A673 (cell line): ENCODE measurements around the gene THG1L. TPM values are rescaled to one million over a fixed set of nuclear protein-coding genes. Genes with fewer than 3 reads are reported as not detected.
"Not testable (repeated sequence)": the region's sequence is repeated elsewhere in the genome, so short reads cannot be mapped to it uniquely, and the experiment has no call there.

Experiments used
- BruUV-seq: library from RNA; stranded (reverse); fragments of 400-500 nt; replicated peaks from 2 replicates; lab custom pipeline; 2021; lab: Mats Ljungman, UMichigan
- CTCF ChIA-PET: fragments of 300-600 bp; sonication (Branson Sonifier 250); formaldehyde crosslinking; loops from one replicate; lab custom pipeline; 2022; ENCODE audit warnings: antibody characterized with exemption; lab: Charles Lee
- POLR2A ChIA-PET: fragments of 300-600 bp; sonication (Branson Sonifier 250); formaldehyde crosslinking; loops from one replicate; lab custom pipeline; 2022; ENCODE audit warnings: antibody characterized with exemption; ENCODE audit not compliant: low non-redundant PET; lab: Charles Lee
- DNase-seq: peaks from one replicate; pipeline ENCODE4 v3.0.0-alpha.2; 2015; ENCODE audit warnings: low spot score
- H3K27ac ChIP-seq: fragments of 200-600 bp; sonication (generic); 2 replicates; pipeline ENCODE4 v1.5.1; 2016; ENCODE audit warnings: mixed run types, low read depth, mild to moderate bottlenecking, mixed read lengths, antibody characterized with exemption, low read length; ENCODE audit not compliant: poor library complexity, severe bottlenecking
- H3K27me3 ChIP-seq: fragments of 200-600 bp; sonication (generic); replicated peaks from 2 replicates; pipeline ENCODE4 v1.6.1; 2017; ENCODE audit warnings: mixed run types, low read depth, mild to moderate bottlenecking, mixed read lengths, antibody characterized with exemption, low read length; ENCODE audit not compliant: insufficient read depth, poor library complexity
- H3K36me3 ChIP-seq: fragments of 200-600 bp; sonication (generic); 2 replicates; pipeline ENCODE4 v1.6.1; 2016; ENCODE audit warnings: mixed run types, mild to moderate bottlenecking, mixed read lengths, antibody characterized with exemption, low read length; ENCODE audit not compliant: insufficient read depth, poor library complexity, severe bottlenecking
- H3K4me1 ChIP-seq: fragments of 200-600 bp; sonication (generic); 2 replicates; pipeline ENCODE4 v1.6.1; 2017; ENCODE audit warnings: mixed run types, mild to moderate bottlenecking, mixed read lengths, antibody characterized with exemption, low read length; ENCODE audit not compliant: insufficient read depth, poor library complexity, severe bottlenecking
- H3K4me3 ChIP-seq: fragments of 200-600 bp; sonication (generic); 2 replicates; pipeline ENCODE4 v1.5.1; 2016; ENCODE audit warnings: low read depth, mixed run types, mild to moderate bottlenecking, mixed read lengths, low read length; ENCODE audit not compliant: poor library complexity, severe bottlenecking
- H3K9me3 ChIP-seq: fragments of 200-600 bp; sonication (generic); 2 replicates; pipeline ENCODE4 v1.6.1; 2016; ENCODE audit warnings: mixed run types, low read depth, mild to moderate bottlenecking, mixed read lengths, antibody characterized with exemption, low read length; ENCODE audit not compliant: poor library complexity, severe bottlenecking
- CTCF ChIP-seq: fragments of 300-800, 200-600 bp; sonication (generic); conservative IDR thresholded peaks from 2 replicates; pipeline ENCODE4 v1.5.1; 2017; ENCODE audit warnings: low read depth, mild to moderate bottlenecking, antibody characterized with exemption, low read length, moderate library complexity, mixed read lengths
- EZH2 ChIP-seq: fragments of 200-600 bp; sonication (generic); IDR thresholded peaks from 2 replicates; pipeline ENCODE4 v1.6.1; 2017; ENCODE audit warnings: borderline replicate concordance, low read depth, mild to moderate bottlenecking, mixed read lengths, antibody characterized with exemption, low read length; ENCODE audit not compliant: poor library complexity, severe bottlenecking
- intact Hi-C: fragments of 100-400 bp; cut with micrococcal nuclease; formaldehyde crosslinking; loops from one replicate; pipeline ENCODE4 v1.10.0; 2022; ENCODE audit not compliant: unreplicated experiment
- total RNA-seq: library from RNA; stranded (reverse); gene quantifications from 2 replicates; pipeline ENCODE4 v1.2.3, GENCODE V29; 2021

Gene THG1L
- total RNA-seq, 1 experiment from 2014 or later: 11.8 TPM

- H3K9me3 ChIP-seq, POLR2A ChIA-PET, CTCF ChIA-PET, H3K27me3 ChIP-seq, H3K36me3 ChIP-seq, intact Hi-C loops, H3K4me1 ChIP-seq, DNase-seq, H3K4me3 ChIP-seq, H3K27ac ChIP-seq, BruUV-seq: not testable (repeated sequence)
These were observed 32.5 kb upstream of the THG1L start for GRCh38 chr5:157698674-157699073.

- ChIA-PET POLR2A (no interaction called here), CTCF (no interaction called here)
- intact Hi-C loops: no loop called here
- no peaks in the 10 kb centered on the region for H3K36me3 ChIP-seq
- H3K4me1 ChIP-seq: no peaks in the 10 kb centered on the region
- H3K27ac ChIP-seq: no peak overlapping the region
- no peak for DNase-seq
- no peaks in the 10 kb centered on the region for H3K9me3 ChIP-seq
- no peak overlapping the region for H3K4me3 ChIP-seq
- H3K27me3 ChIP-seq: no peaks in the 10 kb centered on the region
- TF ChIP-seq CTCF: no peak
- no peak for TF ChIP-seq EZH2
- no TSS peak for BruUV-seq
These were observed 27.5 kb upstream of the THG1L start for GRCh38 chr5:157703736-157704135.

GRCh38 chr5:157708866-157709265, 22.4 kb upstream of the THG1L start:
- no peak overlapping the region for H3K4me3 ChIP-seq
- H3K27ac ChIP-seq: no peak overlapping the region
- BruUV-seq: no TSS peak
- no peak for DNase-seq
- H3K36me3 ChIP-seq: no peaks in the 10 kb centered on the region
- no peaks in the 10 kb centered on the region for H3K9me3 ChIP-seq
- peaks cover 5% of the 10 kb centered on the region for H3K4me1 ChIP-seq
- H3K27me3 ChIP-seq: no peaks in the 10 kb centered on the region
- POLR2A ChIA-PET: no interaction called here
- TF ChIP-seq CTCF: no peak
- no peak for TF ChIP-seq EZH2
- intact Hi-C loops: no loop called here
- CTCF ChIA-PET: no interaction called here

- CTCF ChIA-PET: no interaction called here
- no peak for DNase-seq
- POLR2A ChIA-PET: no interaction called here
- no peaks in the 10 kb centered on the region for H3K27me3 ChIP-seq
- H3K4me1 ChIP-seq: peaks cover 5% of the 10 kb centered on the region
- H3K9me3 ChIP-seq: no peaks in the 10 kb centered on the region
- H3K4me3 ChIP-seq: no peak overlapping the region
- no peak for TF ChIP-seq EZH2
- no peak for TF ChIP-seq CTCF
- intact Hi-C loops: no loop called here
- BruUV-seq: no TSS peak
- no peaks in the 10 kb centered on the region for H3K36me3 ChIP-seq
- H3K27ac ChIP-seq: no peak overlapping the region
These were observed 21.9 kb upstream of the THG1L start for GRCh38 chr5:157709346-157709745.
